ENCODE data around the gene TRPM2.
"Not testable (repeated sequence)": the region's sequence is repeated elsewhere in the genome, so short reads cannot be mapped to it uniquely, and the experiment has no call there.

The TRPM2 gene

DNA sequence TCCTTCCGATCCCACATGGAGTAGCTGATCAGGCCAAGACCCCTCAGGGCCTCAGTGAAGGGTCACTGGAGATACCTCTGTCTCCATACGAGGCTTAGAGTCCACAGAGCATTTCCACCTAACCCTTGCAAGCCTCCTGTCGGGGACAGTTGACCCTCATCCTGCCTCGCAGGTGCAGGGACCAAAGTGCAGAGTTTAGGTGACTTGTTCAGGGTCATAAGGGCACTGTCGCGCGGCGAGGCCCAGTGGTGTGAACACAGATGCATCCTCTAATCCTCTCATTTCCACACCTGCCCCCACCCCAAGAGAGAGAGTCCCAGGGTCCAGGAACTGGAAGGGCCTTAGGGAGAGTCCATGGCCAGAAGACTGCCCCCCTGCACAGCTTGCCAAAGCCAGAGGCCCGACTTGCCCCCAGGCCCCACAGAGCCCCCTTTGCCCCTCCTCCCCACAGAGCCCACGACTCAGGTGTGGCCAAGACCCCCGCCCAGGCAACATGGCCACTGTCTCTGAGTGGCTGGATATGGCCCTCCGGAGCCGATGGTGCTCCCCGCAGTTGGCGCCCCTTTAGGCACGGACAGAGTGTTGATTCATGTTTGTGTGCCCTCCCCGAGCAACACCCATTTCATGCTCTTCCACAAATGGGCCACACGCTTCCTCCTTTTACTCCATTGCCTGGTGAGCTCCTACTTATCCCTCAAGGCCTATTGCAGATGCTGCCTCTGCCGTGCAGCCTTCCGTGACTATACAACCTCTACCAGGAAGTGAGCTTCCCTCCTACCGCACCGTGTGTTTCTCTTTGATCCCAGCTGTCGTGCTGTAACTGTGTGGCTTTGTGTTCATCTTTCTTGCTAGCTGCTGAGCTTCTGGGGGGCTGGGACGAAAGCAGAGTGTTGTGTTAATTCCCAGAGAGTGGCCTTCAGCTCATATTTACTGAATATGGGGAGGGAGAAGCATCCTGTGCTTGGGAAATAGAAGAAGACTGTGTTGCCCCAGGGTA, 1.7 kb downstream of the TRPM2 start:
- no peak for DNase-seq (ENCODE audit: low read depth, low spot score)

DNA sequence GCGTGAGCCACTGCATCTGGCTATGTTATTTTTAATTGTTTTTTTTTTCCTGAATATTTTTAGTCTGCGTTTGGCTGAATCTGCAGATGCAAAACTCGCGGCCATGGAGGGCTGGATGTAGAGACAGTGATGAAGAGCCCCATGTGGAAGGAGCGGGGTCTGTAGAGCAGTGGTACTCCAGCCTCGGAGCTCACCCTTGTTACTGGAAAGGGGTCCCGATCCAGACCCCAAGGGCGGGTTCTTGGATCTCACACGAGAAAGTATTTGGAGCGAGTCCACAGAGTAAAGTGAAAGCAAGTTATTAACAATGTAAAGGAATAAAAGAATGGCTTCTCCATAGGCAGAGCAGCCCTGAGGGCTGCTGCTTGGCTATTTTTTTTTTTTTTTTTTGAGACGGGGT, 2.7 kb downstream of the TRPM2 start:
- no peak for DNase-seq (ENCODE audit: low read depth, low spot score)

DNA sequence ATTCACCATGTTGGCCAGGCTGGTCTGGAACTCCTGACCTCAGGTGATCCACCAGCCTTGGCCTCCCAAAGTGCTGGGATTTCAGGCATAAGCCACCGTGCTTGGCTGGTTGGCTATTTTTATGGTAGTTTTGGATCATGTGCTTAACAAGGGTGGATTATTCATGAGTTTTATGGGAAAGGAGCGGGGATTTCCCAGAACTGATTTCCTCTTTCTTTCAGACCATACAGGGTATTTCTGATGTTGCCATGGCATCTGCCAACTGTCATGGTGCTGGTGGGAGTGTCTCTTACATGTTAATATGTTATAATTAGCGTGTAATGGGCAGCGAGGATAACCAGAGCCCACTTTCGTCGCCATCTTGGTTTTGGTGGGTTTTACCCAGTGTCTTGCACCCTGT, 3.2 kb downstream of the TRPM2 start:
- DNase-seq (ENCODE audit: low read depth, low spot score) = no peak

DNA sequence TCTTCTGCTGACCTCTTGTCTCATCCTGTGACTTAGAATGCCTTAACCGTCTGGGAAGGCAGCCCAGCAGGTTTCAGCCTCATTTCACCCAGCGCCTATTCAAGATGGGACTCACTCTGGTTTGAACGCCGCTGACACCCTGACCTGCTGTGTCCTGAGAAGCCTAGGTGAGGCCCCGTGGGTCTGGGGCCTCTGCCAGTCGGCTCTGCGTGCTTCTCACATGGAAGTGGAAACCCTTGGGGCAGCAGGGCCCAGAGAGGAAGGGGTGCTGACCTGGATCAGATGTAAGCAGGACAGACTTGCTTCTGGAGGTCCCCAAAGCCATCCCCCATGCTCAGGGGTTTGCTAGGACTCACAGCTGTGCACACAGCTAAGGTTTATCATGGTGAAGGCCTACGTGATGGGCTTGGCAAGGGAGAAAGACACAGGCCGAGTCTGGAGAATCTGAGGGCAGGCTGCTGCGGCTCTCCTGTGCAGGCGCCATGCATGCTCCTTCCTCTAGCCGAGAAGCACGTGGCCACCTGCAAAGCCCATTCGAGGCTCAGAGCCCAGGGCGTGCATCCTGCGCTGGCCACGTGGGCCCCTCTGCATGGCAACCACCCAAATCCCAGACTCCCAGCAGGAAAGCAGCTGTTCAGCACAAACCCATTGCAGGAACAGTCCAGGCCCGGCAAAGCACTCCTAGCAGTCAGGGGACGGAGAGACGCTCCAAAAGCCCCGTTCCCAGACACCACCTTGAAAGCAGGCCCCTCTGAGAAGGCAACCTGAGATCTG, 3.8 kb downstream of the TRPM2 start:
- no peak for DNase-seq (ENCODE audit: low read depth, low spot score)

DNA sequence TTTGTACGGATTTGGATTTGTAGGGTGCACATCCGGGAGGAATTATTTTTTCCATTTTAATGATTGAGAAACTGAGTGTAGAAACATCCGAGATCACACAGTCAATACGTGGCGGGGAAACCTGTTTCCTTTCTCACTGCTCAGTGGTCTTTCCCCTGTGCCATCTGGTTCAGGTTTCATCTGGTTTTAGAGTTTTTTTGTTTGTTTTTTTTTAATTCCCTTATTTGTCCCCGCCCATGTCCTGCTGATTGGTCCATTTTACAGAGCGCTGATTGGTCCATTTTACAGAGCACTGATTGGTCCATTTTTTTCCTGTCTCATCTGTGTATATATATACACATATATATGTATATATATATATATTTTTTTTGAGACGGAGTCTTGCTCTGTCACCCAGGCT, 6.0 kb downstream of the TRPM2 start:
- no peak for DNase-seq (ENCODE audit: low read depth, low spot score)

DNA sequence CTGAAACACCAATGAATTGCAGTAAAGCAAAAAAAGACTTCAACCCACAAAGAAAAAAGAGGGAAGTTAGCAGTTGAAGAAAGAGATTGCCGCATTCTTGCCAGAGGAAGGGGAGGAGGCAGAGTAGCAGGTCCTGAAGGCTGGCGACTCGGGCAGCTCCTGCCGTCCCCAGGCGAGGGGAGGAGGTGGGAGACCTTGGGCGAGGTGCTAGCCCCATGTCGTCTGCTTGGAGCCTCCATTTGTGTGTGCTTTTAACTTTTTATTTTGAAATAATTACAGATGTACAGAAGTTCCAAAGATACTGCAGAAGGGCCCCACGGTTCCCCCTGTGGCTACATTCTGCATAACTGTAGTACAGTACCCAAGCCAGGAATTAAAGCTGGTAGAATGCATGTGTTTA, 6.7 kb downstream of the TRPM2 start:
- no peak for DNase-seq (ENCODE audit: low read depth, low spot score)

DNA sequence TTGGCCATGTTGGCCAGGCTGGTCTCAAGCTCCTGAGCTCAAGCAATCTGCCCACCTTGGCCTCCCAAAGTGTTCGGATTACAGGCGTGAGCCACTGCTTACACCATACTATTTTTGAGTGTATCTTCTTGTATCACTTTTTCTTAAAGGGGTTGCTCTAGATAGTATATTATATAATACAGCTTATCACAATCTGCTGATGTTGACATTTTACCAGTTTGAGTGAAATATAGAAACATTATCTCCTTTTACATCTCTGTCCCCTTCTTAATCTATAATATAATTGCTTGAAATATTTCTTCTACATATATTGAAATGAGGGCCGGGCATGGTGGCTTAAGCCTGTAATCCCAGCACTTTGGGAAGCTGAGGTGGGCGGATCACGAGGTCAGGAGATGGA, 8.5 kb downstream of the TRPM2 start:
- not testable (repeated sequence) for DNase-seq (ENCODE audit: low read depth, low spot score)

DNA sequence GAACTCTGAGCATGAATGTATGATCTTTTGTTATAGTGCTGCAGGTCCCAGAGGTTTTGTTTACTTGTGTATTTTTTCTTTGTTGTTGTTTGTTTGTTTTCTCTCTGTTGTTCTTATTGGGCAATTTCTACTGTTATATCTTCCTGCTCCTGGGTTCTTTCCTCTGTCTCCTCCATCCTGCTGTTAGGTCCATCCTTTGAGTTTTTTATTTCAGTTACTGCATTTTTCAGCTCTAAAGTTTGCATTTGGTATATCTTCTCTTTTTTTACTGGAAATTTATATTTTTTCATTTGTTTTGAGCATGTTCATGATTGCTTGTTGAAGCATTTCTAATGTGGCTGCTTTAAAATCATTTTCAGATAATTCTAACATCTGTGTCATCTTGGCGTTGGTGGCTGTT, 9.9 kb downstream of the TRPM2 start:
- no peak for DNase-seq (ENCODE audit: low read depth, low spot score)

DNA sequence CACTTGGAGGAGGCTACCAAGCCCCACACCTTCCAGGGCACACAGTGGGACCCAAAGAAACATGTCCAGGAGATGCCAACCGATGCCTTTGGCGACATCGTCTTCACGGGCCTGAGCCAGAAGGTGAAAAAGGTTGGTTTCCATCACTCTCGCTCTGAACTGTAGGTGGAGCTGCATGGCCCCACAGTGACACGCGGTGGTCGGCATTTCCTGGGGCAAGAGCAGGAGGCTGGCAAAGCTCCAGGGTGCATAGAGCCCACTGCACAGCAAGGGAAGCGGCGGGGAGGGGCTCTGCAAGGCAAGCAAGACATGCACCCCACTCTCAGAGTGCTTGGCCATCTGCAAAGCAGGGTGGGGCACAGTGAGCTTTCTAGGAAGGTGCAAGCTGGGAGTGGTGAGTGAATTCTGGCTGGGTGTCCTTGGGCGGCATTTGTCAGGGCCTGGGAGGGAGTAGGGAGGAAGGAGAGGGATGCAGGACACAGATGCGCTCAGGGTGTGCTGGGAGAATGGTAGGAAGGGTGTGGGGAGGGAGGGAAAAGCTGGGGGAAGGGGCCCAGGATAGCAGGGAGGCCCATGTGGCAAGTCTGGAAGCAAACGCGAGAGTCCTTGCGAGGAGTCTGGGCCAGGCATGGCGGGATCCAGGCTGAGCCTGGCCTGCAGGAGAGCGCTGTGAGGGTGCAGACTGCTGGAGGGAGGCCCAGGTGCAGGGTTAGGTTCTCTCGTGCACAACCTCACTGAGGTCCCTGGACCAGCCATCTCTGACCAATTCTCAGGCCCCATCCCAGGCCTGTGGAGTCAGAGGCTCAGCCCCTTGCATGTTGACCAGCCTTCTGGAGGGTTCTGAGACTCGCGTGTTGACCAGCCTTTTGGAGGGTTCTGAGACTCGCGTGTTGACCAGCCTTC, 11.0 kb downstream of the TRPM2 start:
- no peak for DNase-seq (ENCODE audit: low read depth, low spot score)

DNA sequence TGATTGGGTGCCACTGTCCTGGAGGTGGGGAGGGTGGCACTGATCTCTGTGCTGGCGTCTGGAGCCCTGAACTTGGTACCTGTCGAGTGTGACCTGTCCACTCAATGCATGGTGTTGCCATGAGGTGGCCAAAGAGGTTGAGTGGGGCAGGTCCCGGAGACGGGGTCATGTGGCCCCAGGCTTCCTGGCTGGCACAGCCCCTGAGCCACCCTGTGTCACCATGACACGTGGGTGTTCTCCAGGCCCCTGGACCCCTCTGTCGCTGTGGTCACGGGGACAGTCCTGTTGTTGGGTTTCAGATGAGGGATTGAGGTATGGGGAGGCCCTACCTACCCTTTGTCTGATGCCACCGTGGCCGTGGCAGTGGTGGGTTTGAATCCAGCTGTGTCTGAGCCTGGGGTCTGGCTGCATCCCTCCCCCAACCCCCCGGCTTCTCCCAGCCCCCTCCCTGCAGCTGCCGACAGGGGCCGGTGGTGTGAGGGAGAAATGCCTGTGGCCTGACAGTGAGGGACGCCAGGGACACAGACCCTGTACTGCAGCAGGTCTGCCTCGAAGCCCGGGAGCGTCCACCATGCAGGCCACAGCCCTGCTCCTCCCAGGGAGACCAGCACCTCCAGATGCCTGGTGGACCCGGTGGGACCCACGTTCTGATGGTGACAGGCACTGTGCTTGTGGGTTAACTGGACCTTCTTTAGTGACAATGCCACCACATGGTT, 12.0 kb downstream of the TRPM2 start:
- DNase-seq (ENCODE audit: low read depth, low spot score) = no peak

DNA sequence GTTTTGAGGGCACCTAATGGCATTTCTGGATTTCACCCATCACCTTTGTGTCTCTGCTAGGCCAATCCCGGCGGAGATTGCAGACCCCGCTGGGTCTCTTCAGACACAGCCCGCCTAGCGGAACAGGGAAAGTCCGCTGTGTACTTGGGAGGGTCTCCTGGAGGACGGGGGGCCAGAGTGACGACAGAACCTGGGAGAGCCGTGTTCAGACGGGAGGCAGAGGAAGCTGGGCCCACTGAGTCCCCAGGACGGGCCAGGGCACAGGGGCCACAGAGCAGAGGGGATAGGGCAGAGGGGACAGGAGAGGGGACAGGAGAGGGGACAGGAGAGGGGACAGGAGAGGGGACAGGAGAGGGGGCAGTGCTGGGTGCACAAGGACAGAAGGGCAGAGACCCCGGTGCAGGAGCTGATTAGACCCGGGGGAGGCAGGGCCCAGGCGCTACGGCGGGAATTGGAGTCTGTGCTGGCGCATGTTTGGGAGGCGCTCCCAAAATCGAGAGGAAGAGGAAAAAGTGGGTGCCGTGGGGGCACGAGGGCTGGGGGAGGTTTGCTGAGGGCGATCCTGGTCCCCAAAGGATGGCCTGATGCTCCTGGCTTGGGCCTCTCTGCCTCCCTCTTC, 12.7 kb downstream of the TRPM2 start:
- no peak for DNase-seq (ENCODE audit: low read depth, low spot score)

DNA sequence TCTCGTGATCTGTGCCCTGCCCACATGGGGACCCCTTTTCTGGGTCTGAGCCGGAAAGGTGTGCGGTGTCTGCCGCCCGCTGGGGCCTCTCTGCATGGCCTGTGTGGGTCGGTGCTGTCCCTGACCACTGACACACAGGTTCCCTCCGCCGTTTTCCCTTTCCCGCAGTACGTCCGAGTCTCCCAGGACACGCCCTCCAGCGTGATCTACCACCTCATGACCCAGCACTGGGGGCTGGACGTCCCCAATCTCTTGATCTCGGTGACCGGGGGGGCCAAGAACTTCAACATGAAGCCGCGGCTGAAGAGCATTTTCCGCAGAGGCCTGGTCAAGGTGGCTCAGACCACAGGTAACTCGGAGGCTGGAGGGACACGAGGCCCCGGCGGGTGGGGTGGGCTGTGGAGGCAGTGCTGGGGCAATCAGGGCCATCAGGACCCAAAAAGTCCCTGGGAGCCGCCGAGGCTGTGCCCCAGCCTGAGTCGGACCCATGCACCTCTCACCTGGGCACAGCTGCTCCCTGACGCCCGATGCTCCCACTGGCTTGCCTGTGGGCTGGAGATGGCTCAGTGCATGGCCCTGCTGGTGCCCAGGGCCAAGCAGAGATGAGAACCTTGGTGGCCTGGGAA, 13.3 kb downstream of the TRPM2 start:
- DNase-seq (ENCODE audit: low read depth, low spot score) = no peak

DNA sequence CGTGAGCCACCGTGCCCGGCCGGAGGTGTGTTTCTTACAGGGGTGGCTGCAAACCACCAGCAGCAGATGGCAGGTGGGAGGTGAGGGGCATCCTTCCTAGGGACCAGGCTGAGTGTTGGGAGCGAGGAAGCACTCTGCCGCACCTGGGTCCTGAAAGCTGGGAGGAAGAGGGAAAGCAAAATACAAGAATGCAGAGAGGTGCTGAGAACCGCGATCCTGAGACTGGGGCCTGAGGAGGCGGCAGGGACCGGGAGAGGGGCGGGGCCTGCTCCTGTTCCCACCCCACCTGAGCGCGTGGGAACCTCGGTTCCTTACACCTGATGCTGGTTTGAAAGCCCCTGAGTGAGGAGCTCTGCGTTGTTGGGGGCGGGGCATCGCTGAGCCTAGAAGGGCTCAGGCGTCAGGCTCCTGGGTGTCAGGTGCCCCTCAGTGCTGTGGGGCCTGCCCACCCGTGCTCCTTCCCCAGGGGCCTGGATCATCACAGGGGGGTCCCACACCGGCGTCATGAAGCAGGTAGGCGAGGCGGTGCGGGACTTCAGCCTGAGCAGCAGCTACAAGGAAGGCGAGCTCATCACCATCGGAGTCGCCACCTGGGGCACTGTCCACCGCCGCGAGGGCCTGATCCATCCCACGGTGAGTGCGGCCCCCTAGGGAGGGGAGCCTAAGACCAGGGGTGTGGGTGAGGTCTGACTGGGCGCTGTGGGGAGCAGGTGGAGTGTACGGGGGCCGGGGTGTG, 15.5 kb downstream of the TRPM2 start:
- DNase-seq (ENCODE audit: low read depth, low spot score) = no peak

DNA sequence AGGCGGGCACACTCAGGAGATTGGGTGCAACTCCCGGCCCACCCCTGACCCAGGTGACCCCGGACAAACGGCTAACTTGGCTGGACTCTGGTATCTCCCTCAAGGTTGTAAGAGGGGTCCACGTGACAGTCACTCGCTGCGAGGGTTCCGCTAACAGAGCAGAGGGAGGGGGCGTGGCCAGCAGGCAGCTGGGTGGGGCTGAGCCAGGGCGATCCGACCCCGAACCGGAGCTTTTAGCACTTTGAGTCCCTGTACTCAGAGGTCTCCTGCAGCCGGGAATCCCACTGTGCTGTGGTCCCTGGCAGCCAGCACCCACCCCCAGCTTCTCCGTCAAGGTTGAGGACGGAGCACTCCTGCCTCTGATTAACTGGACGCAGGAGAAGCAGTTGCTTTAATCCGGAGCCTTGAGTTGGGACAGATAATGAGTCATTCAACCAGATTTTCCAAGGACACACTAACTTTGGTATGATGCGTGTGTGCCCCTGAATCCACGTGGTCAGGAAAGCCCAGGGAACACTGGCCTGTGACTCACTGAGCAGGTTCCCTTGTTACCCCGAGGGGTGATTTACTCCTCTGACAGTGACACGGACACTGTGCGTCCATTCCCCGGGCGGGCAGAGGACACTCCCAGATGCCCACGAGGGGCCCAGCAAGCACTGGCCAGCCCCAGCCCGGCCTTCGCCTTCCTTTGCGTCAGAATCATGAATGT, 16.8 kb downstream of the TRPM2 start:
- no peak for DNase-seq (ENCODE audit: low read depth, low spot score)

DNA sequence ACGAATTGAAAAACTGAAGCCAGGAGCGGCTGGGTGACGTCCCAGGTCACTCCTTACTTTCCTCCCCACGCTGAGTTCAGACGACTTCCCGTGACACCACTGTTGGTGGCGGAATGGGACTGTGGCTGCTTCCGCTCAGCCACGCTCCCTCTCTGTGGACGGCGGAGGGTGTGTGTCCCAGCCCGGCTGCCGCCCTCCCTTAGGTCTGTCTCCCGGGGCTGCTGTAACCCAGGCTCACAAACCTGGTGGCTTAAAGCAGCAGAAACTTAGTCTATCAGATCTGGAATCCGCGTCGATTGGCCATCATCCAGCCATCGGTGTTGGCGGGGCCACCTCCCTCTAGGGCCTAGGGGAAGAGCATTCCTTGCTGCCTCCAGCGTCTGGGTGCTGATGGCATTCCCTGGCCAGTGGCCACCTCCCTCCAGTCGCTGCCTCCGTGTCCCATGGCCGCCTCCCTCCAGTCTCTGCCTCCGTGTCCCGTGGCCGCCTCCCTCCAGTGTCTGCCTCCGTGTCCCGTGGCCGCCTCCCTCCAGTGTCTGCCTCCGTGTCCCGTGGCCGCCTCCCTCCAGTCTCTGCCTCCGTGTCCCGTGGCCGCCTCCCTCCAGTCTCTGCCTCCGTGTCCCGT, 17.5 kb downstream of the TRPM2 start:
- DNase-seq (ENCODE audit: low read depth, low spot score) = no peak

DNA sequence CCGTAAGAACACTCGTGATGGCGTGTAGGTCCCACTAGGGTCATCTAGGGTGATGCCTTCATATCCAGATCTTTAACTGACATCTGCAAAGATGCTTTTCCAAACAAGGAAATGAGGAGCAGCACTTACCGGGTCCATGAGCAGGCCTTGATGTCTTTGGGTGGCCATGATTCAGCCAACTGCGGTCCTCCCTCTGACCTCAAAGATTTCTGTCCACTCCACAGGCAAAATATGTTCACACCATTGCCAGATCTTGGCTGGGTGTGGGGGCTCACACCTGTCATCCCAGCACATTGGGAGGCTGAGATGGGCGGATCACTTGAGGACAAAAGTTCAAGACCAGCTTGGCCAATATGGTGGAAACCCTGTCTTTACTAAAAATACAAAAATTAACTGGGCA, 18.2 kb downstream of the TRPM2 start:
- DNase-seq (ENCODE audit: low read depth, low spot score) = no peak

DNA sequence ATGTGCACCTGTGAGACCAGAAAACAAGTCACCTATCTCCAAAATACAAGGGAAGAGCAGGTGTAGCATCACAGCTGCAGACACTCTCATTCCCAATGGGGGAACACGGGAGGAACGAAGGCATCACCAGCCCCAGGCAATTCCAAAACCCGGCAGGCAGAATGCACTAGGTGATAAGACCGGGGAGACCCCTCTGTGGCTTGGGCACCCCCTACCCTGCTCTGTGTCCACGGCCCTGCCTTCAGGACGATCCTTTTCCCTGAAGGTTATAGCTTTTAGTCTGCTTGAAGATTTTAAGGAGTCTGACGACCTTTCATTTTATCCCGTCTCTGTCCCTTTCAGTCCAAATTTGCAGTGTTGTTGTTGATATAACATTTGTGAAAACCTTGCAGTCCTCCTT, 19.2 kb downstream of the TRPM2 start:
- DNase-seq (ENCODE audit: low read depth, low spot score) = no peak

DNA sequence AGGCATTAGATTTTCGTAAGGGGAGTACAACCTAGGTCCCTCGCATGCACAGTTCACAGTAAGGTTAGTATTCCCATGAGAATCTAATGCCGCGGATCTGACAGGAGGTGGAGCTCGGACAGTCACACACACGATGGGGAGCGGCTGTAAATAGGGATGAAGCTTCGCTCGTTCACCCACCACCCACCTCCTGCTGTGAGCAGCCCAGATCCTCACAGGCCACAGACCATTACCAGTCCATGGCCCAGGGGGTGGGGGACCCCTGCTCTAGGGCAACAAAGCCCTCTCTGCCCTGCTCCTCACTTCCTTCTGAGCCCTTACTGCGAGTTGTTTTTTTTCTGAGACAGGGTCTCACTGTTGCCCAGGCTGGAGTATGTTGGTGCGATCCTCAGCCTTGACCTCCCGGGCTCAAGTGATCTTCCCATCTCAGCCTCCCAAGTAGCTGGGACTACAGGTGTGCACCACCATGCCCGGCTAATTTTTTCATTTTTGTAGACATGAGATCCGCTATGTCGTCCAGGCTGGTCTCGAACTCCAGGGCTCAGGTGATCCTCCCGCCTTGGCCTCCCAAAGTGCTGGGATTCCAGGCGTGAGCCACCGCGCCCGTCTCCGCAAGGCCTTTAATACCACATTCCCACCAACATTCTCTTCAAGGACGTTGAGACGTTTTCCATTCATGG, 21.3 kb downstream of the TRPM2 start:
- DNase-seq (ENCODE audit: low read depth, low spot score) = no peak
